ENCODE data around the gene NFKBIE. TPM values are rescaled to one million over a fixed set of nuclear protein-coding genes. Genes with fewer than 3 reads are reported as not detected.

NFKBIE gene
- total and polyA plus RNA-seq, 2 of the 13 experiments (the other 11 are each of a cell fraction or from before 2014, with no cell fraction given), result 6.7 to 14.5 TPM

GRCh38 chr6:44217332-44218143, 47.8 kb downstream of the NFKBIE start (continued):
- TF ChIP-seq SOX13 (IDR thresholded peaks at IDR 0.05) (no peak), SOX13 (CRISPR knock-in tag; conservative IDR thresholded peaks at IDR 0.05 in 1 of 2, IDR thresholded peaks at IDR 0.05 in 1 of 2) (no peak), ZNF776 (CRISPR knock-in tag; IDR thresholded peaks at IDR 0.05) (peak; percentile 47; the same call in 1 of the 2 replicates), RARA (CRISPR knock-in tag; IDR thresholded peaks at IDR 0.05) (no peak), ZNF441 (CRISPR knock-in tag; IDR thresholded peaks at IDR 0.05; ENCODE audit: borderline replicate concordance) (0 out of 2 replicates have a peak, but pooled peaks have one; percentile 36), HNRNPUL1 (IDR thresholded peaks at IDR 0.05; ENCODE audit: low read depth, low read length) (no peak), KDM1A (CRISPR knock-in tag; IDR thresholded peaks at IDR 0.05) (no peak), AKAP8 (CRISPR knock-in tag; IDR thresholded peaks at IDR 0.05) (0 out of 2 replicates have a peak, but pooled peaks have one; percentile 35), MAX (IDR thresholded peaks at IDR 0.05) (peak; percentile 96), GZF1 (CRISPR knock-in tag; IDR thresholded peaks at IDR 0.05) (no peak), ZNF367 (CRISPR knock-in tag; IDR thresholded peaks at IDR 0.05; ENCODE audit: borderline replicate concordance) (no peak), DRAP1 (CRISPR knock-in tag; IDR thresholded peaks at IDR 0.05) (peak; percentile 31; the same call in 1 of the 2 replicates), TCF12 (IDR thresholded peaks at IDR 0.05) (no peak), TCF12 (CRISPR knock-in tag; IDR thresholded peaks at IDR 0.05) (no peak), ZNF598 (CRISPR knock-in tag; IDR thresholded peaks at IDR 0.05; ENCODE audit: borderline replicate concordance) (no peak), PITX1 (CRISPR knock-in tag; IDR thresholded peaks at IDR 0.05) (peak; percentile 49; the same call in 1 of the 2 replicates), ZNF780A (CRISPR knock-in tag; IDR thresholded peaks at IDR 0.05) (no peak), MLLT10 (CRISPR knock-in tag; IDR thresholded peaks at IDR 0.05) (no peak), JARID2 (CRISPR knock-in tag; IDR thresholded peaks at IDR 0.05; ENCODE audit: insufficient replicate concordance) (no peak), FOXJ3 (CRISPR knock-in tag; IDR thresholded peaks at IDR 0.05; ENCODE audit: borderline replicate concordance) (no peak), ZNF354B (CRISPR knock-in tag; IDR thresholded peaks at IDR 0.05) (0 out of 2 replicates have a peak, but pooled peaks have one; percentile 73), PRMT3 (CRISPR knock-in tag; IDR thresholded peaks at IDR 0.05; ENCODE audit: borderline replicate concordance, low read depth) (no peak), ZNF710 (CRISPR knock-in tag; IDR thresholded peaks at IDR 0.05; ENCODE audit: borderline replicate concordance) (0 out of 2 replicates have a peak, but pooled peaks have one; percentile 19), ETV5 (CRISPR knock-in tag; IDR thresholded peaks at IDR 0.05; ENCODE audit: borderline replicate concordance) (no peak), GLMP (CRISPR knock-in tag; IDR thresholded peaks at IDR 0.05; ENCODE audit: borderline replicate concordance) (no peak), ZFP90 (CRISPR knock-in tag; IDR thresholded peaks at IDR 0.05; ENCODE audit: borderline replicate concordance) (peak; percentile 28; the same call in 1 of the 2 replicates), SMAD3 (CRISPR knock-in tag; IDR thresholded peaks at IDR 0.05) (no peak), GLI4 (CRISPR knock-in tag; IDR thresholded peaks at IDR 0.05; ENCODE audit: borderline replicate concordance) (no peak)

Data from HepG2 (cell line).